ENCODE results near the gene OR6M1. TPM values are rescaled to one million over a fixed set of nuclear protein-coding genes. Genes with fewer than 3 reads are reported as not detected.

OR6M1 gene
- total and polyA plus RNA-seq, 2 of the 13 experiments (the other 11 are each of a cell fraction or from before 2014, with no cell fraction given), result not detected

- TF ChIP-seq ZNF713 (CRISPR knock-in tag; IDR thresholded peaks at IDR 0.05) (no peak), ZNF558 (CRISPR knock-in tag; IDR thresholded peaks at IDR 0.05; ENCODE audit: borderline replicate concordance) (no peak), MTA3 (CRISPR knock-in tag; IDR thresholded peaks at IDR 0.05) (no peak), ZNF484 (CRISPR knock-in tag; IDR thresholded peaks at IDR 0.05; ENCODE audit: borderline replicate concordance, low read depth) (no peak), GLMP (CRISPR knock-in tag; IDR thresholded peaks at IDR 0.05; ENCODE audit: borderline replicate concordance) (no peak), NCOR1 (IDR thresholded peaks at IDR 0.05; ENCODE audit: borderline replicate concordance, low read length) (no peak), GPBP1L1 (CRISPR knock-in tag; IDR thresholded peaks at IDR 0.05) (no peak), PHF21A (CRISPR knock-in tag; IDR thresholded peaks at IDR 0.05) (no peak)
Observed at GRCh38 chr11:123757976-123758375, 48.2 kb downstream of the OR6M1 start (continued).

- no peaks in the 10 kb centered on the region for H3K79me2 ChIP-seq (ENCODE audit: insufficient read depth, low read length)
- H4K20me1 ChIP-seq (ENCODE audit: insufficient read depth, low read length), result no peaks in the 10 kb centered on the region
- H2AFZ ChIP-seq (ENCODE audit: low read length), result no peak overlapping the region
- FAIRE-seq (no peak), ATAC-seq (no peak), DNase-seq (ENCODE audit: low spot score) (no peak)
- ChIA-PET POLR2A (no interaction called here), CTCF (ENCODE audit: low intra/inter-chr PET ratio, low total read pairs) (no interaction called here)
- no peaks in the 10 kb centered on the region for H3K27me3 ChIP-seq (ENCODE audit: control insufficient read depth in 1 of 2, insufficient read depth in 2 of 2, low read length in 2 of 2)
- 0% methylated on average over 3 of the region's 3 CpGs for WGBS (ENCODE audit: low lambda C conversion rate)
- no peak overlapping the region for H3K4me3 ChIP-seq (replicated peaks in 1 of 3; ENCODE audit: insufficient read depth in 1 of 3, low read depth in 2 of 3, low read length in 3 of 3)
- no peaks in the 10 kb centered on the region for H3K9me3 ChIP-seq (ENCODE audit: low read length)
- no peaks in the 10 kb centered on the region for H3K36me3 ChIP-seq (replicated peaks in 1 of 2; ENCODE audit: control insufficient read depth in 1 of 2, insufficient read depth in 2 of 2, low read length in 2 of 2)
- in situ Hi-C loops (cut with HindIII; ENCODE audit: extremely low pct_ligation_motif_present, low pct_unique_long_range_greater_than_20kb), result no loop called here
- BruUV-seq (replicated peaks), result no TSS peak
- no peaks in the 10 kb centered on the region for H3K4me1 ChIP-seq (ENCODE audit: insufficient read depth, low read length)
- no peak overlapping the region for H3K4me2 ChIP-seq (ENCODE audit: low read depth, low read length)
- no peak overlapping the region for H3K9ac ChIP-seq (ENCODE audit: insufficient read depth, low read depth, low read length)
- no peak for TF ChIP-seq RXRA (CRISPR knock-in tag; IDR thresholded peaks at IDR 0.05)
- no peak for TF ChIP-seq ZMYM3 (CRISPR knock-in tag; IDR thresholded peaks at IDR 0.05)
- TF ChIP-seq HOXA5 (CRISPR knock-in tag; IDR thresholded peaks at IDR 0.05), result no peak
- TF ChIP-seq ZFP82 (CRISPR knock-in tag; IDR thresholded peaks at IDR 0.05; ENCODE audit: borderline replicate concordance), result no peak
- TF ChIP-seq ZNF616 (CRISPR knock-in tag; IDR thresholded peaks at IDR 0.05; ENCODE audit: low read depth), result no peak
- no peak for TF ChIP-seq ARNTL (CRISPR knock-in tag; IDR thresholded peaks at IDR 0.05)
- TF ChIP-seq HNRNPL (IDR thresholded peaks at IDR 0.05; ENCODE audit: low read depth, low read length), result no peak
- TF ChIP-seq NFIC (IDR thresholded peaks at IDR 0.05; ENCODE audit: low read length), result no peak
- no peak for TF ChIP-seq ZFYVE20 (CRISPR knock-in tag; IDR thresholded peaks at IDR 0.05; ENCODE audit: borderline replicate concordance, low read depth)
- TF ChIP-seq NR2F2 (IDR thresholded peaks at IDR 0.05; ENCODE audit: borderline replicate concordance, low read depth), result no peak
- TF ChIP-seq ELF3 (CRISPR knock-in tag; IDR thresholded peaks at IDR 0.05), result no peak
- TF ChIP-seq ZNF777 (CRISPR knock-in tag; IDR thresholded peaks at IDR 0.05), result no peak
- no peak for TF ChIP-seq ZBTB33 (CRISPR knock-in tag; IDR thresholded peaks at IDR 0.05)
- intact Hi-C loops (cut with micrococcal nuclease; ENCODE audit: unreplicated experiment), result no loop called here
- H3K27ac ChIP-seq (ENCODE audit: extremely low read length, insufficient read depth, low read length), result no peak overlapping the region
Observed at GRCh38 chr11:123755813-123756212, 50.3 kb downstream of the OR6M1 start.

Data from HepG2 (cell line).